IMR-90 (cell line): Measurements from ENCODE around the gene DBN1. TPM values are rescaled to one million over a fixed set of nuclear protein-coding genes. Genes with fewer than 3 reads are reported as not detected.

Source experiments
- ATAC-seq: fragments of 200-7000 bp; cut with Tn5 transposase; 2 replicates; pipeline ENCODE4 v1.9.1; 2020; ENCODE audit warnings: low read depth, mild to moderate bottlenecking, moderate library complexity
- BruUV-seq: library from RNA; stranded (reverse); fragments of 400-500 nt; replicated peaks from 2 replicates; lab custom pipeline; 2021; lab: Mats Ljungman, UMichigan
- CTCF ChIA-PET: fragments of 300-600 bp; formaldehyde crosslinking; extraction: SDS; loops from one replicate; lab custom pipeline; 2021; ENCODE audit warnings: antibody characterized with exemption; lab: Yijun Ruan, JAX
- POLR2A ChIA-PET: fragments of 300-600 bp; sonication (Branson Sonifier 250); formaldehyde crosslinking; loops from one replicate; lab custom pipeline; 2022; ENCODE audit warnings: antibody characterized with exemption; ENCODE audit not compliant: unreplicated experiment; lab: Charles Lee
- DNase-seq: peaks from one replicate; pipeline ENCODE4 v3.0.0; 2013
- H2AFZ ChIP-seq: replicated peaks from 2 replicates; pipeline ENCODE3; 2013; ENCODE audit warnings: low read length, mild to moderate bottlenecking; ENCODE audit not compliant: poor library complexity
- H2AK5ac ChIP-seq: 2 replicates; pipeline ENCODE4 v1.6.1; 2013; ENCODE audit warnings: low read depth, low read length, inconsistent platforms
- H2AK9ac ChIP-seq: replicated peaks from 2 replicates; pipeline ENCODE3; 2013; ENCODE audit warnings: mild to moderate bottlenecking, low read depth, low read length, moderate library complexity; ENCODE audit not compliant: poor library complexity
- H2BK120ac ChIP-seq: 2 replicates; pipeline ENCODE4 v1.6.1; 2013; ENCODE audit warnings: low read depth, low read length, inconsistent platforms
- H2BK15ac ChIP-seq: 3 replicates; pipeline ENCODE4 v1.6.1; 2013; ENCODE audit warnings: low read depth, low read length, inconsistent platforms
- H2BK20ac ChIP-seq: 2 replicates; pipeline ENCODE4 v1.6.1; 2013; ENCODE audit warnings: low read depth, mild to moderate bottlenecking, inconsistent platforms, low read length, moderate library complexity
- H2BK5ac ChIP-seq: 2 replicates; pipeline ENCODE4 v1.6.1; 2013; ENCODE audit warnings: mild to moderate bottlenecking, low read depth, low read length, inconsistent platforms; ENCODE audit not compliant: poor library complexity, severe bottlenecking
- H3K14ac ChIP-seq: replicated peaks from 2 replicates; pipeline ENCODE4 v1.6.1; 2013; ENCODE audit warnings: low read depth, low read length, inconsistent platforms
- H3K18ac ChIP-seq: 2 replicates; pipeline ENCODE4 v1.6.1; 2013; ENCODE audit warnings: low read depth, low read length, control low read depth
- H3K23ac ChIP-seq: 2 replicates; pipeline ENCODE4 v1.6.1; 2013; ENCODE audit warnings: low read depth, low read length, inconsistent platforms
- H3K27ac ChIP-seq: 2 replicates; pipeline ENCODE4 v1.5.1; 2013; ENCODE audit warnings: mild to moderate bottlenecking, control low read depth, low read length; ENCODE audit not compliant: insufficient read depth
- H3K27me3 ChIP-seq: 2 replicates; pipeline ENCODE4 v1.6.1; 2013; ENCODE audit warnings: low read length; ENCODE audit not compliant: control insufficient read depth, insufficient read depth
- H3K36me3 ChIP-seq: 2 replicates; pipeline ENCODE4 v1.6.1; 2013; ENCODE audit warnings: low read length, mixed read lengths; ENCODE audit not compliant: control insufficient read depth, insufficient read depth
- H3K4ac ChIP-seq: 2 replicates; pipeline ENCODE4 v1.6.1; 2013; ENCODE audit warnings: low read depth, low read length, inconsistent platforms
- H3K4me1 ChIP-seq: 2 replicates; pipeline ENCODE4 v1.6.1; 2013; ENCODE audit warnings: low read length, mixed read lengths; ENCODE audit not compliant: control insufficient read depth, insufficient read depth
- H3K4me2 ChIP-seq: 2 replicates; pipeline ENCODE4 v1.6.1; 2013; ENCODE audit warnings: low read depth, mild to moderate bottlenecking, control low read depth, low read length, moderate library complexity
- H3K4me3 ChIP-seq: 2 replicates; pipeline ENCODE4 v1.5.1; 2013; ENCODE audit warnings: low read depth, mild to moderate bottlenecking, control low read depth, low read length, moderate library complexity; ENCODE audit not compliant: insufficient read depth
- H3K56ac ChIP-seq: 2 replicates; pipeline ENCODE4 v1.6.1; 2013; ENCODE audit warnings: low read length, inconsistent platforms; ENCODE audit not compliant: insufficient read depth; ENCODE audit errors: extremely low read depth
- H3K79me1 ChIP-seq, 2 experiments: 2 replicates each; pipeline ENCODE4 v1.6.1; 2013; ENCODE audit warnings: low read length in 2 of 2, inconsistent platforms in 1 of 2, low read depth in 1 of 2
- H3K9ac ChIP-seq: 2 replicates; pipeline ENCODE4 v1.6.1; 2013; ENCODE audit warnings: low read depth, low read length, control low read depth
- H3K9me1 ChIP-seq: 2 replicates; pipeline ENCODE4 v1.6.1; 2013; ENCODE audit warnings: low read length, inconsistent platforms; ENCODE audit not compliant: insufficient read depth
- H3K9me3 ChIP-seq: 2 replicates; pipeline ENCODE4 v1.6.1; 2013; ENCODE audit warnings: low read length; ENCODE audit not compliant: control insufficient read depth, insufficient read depth
- H4K20me1 ChIP-seq: 2 replicates; pipeline ENCODE4 v1.6.1; 2013; ENCODE audit warnings: low read length, inconsistent platforms; ENCODE audit not compliant: insufficient read depth
- H4K5ac ChIP-seq: 2 replicates; pipeline ENCODE4 v1.6.1; 2013; ENCODE audit warnings: mild to moderate bottlenecking, low read depth, low read length, control low read depth
- H4K8ac ChIP-seq, 2 experiments: 2 replicates each; pipeline ENCODE4 v1.6.1; 2013; ENCODE audit warnings: low read depth in 2 of 2, low read length in 2 of 2, control low read depth in 1 of 2, inconsistent platforms in 1 of 2
- H4K91ac ChIP-seq: 2 replicates; pipeline ENCODE4 v1.6.1; 2013; ENCODE audit warnings: low read depth, low read length, inconsistent platforms; ENCODE audit not compliant: insufficient read depth
- BHLHE40 ChIP-seq: fragments of 150-350 bp; IDR thresholded peaks from 2 replicates; pipeline ENCODE4 v1.6.1; 2016; ENCODE audit warnings: mild to moderate bottlenecking, low read depth, low read length
- CEBPB ChIP-seq: IDR thresholded peaks from 2 replicates; pipeline ENCODE4 v1.6.1; 2012; ENCODE audit warnings: low read depth, low read length, improper control_type of control experiment
- CHD1 ChIP-seq: IDR thresholded peaks from 2 replicates; pipeline ENCODE4 v1.6.1; 2012; ENCODE audit warnings: low read depth, low read length, improper control_type of control experiment
- CTCF ChIP-seq: conservative IDR thresholded peaks from 2 replicates; pipeline ENCODE4 v1.5.1; 2012; ENCODE audit warnings: mild to moderate bottlenecking, low read depth, low read length, improper control_type of control experiment
- FOS ChIP-seq: fragments of 150-350 bp; IDR thresholded peaks from 2 replicates; pipeline ENCODE4 v1.6.1; 2016; ENCODE audit warnings: low read depth, low read length
- MAFK ChIP-seq: IDR thresholded peaks from 2 replicates; pipeline ENCODE4 v1.6.1; 2012; ENCODE audit warnings: low read depth, low read length, improper control_type of control experiment
- MAZ ChIP-seq: IDR thresholded peaks from 2 replicates; pipeline ENCODE4 v1.6.1; 2012; ENCODE audit warnings: low read depth, mild to moderate bottlenecking, low read length, improper control_type of control experiment, moderate library complexity, borderline replicate concordance
- MXI1 ChIP-seq: IDR thresholded peaks from 2 replicates; pipeline ENCODE4 v1.6.1; 2012; ENCODE audit warnings: low read depth, mild to moderate bottlenecking, low read length, moderate library complexity, borderline replicate concordance
- NFE2L2 ChIP-seq: fragments of 150-350 bp; IDR thresholded peaks from 2 replicates; pipeline ENCODE4 v1.6.1; 2016; ENCODE audit warnings: low read depth, mild to moderate bottlenecking, low read length
- POLR2A ChIP-seq: IDR thresholded peaks from 2 replicates; pipeline ENCODE4 v1.6.1; 2012; ENCODE audit warnings: mild to moderate bottlenecking, low read depth, low read length
- RAD21 ChIP-seq: IDR thresholded peaks from 2 replicates; pipeline ENCODE4 v1.6.1; 2012; ENCODE audit warnings: low read length, improper control_type of control experiment
- RCOR1 ChIP-seq: IDR thresholded peaks from 2 replicates; pipeline ENCODE4 v1.6.1; 2012; ENCODE audit warnings: mild to moderate bottlenecking, low read length, improper control_type of control experiment; ENCODE audit not compliant: insufficient replicate concordance
- RFX5 ChIP-seq: IDR thresholded peaks from 2 replicates; pipeline ENCODE4 v1.8.0; 2012; ENCODE audit warnings: low read depth, mild to moderate bottlenecking, low read length, moderate library complexity
- WGBS, 2 experiments: methylation state at CpG; one replicate each; pipeline versions ENCODE4 v1.1.5 to v1.1.7; 2013; ENCODE audit warnings: missing lambda C conversion rate in 2 of 2; ENCODE audit not compliant: insufficient read length in 1 of 2; ENCODE audit errors: extremely low coverage in 2 of 2; 5-methylcytosine and 5-hydroxymethylcytosine counted together
- dilution Hi-C: fragments of 300-500 bp; cut with HindIII; formaldehyde crosslinking; loops from one replicate; pipeline ENCODE4 v1.14.3; 2018; ENCODE audit warnings: low sequenced_read_pairs; ENCODE audit not compliant: unreplicated experiment
- in situ Hi-C: fragments of 300-500 bp; cut with MboI; formaldehyde crosslinking; loops from 3 replicates; pipeline ENCODE4 v1.14.3; 2019; ENCODE audit warnings: low sequenced_read_pairs, inconsistent platforms, mixed read lengths
- intact Hi-C: fragments of 100-400 bp; cut with micrococcal nuclease; formaldehyde crosslinking; loops from 2 replicates; pipeline ENCODE4 v1.10.0; 2022
- polyA plus RNA-seq, 3 experiments: library from polyadenylated mRNA; depleted of rRNA; stranded (reverse); fragments of >200 nt; gene quantifications; 2 replicates each; pipeline ENCODE4 v1.2.3, GENCODE V29; 2012; ENCODE audit warnings: low replicate concordance in 1 of 3
- total RNA-seq: library from RNA; depleted of rRNA; stranded (reverse); fragments of >200 nt; gene quantifications from 2 replicates; pipeline ENCODE4 v1.2.3, GENCODE V29; 2012
- TF ChIP-seq, protein P1 (sequence below): fragments of 150-350 bp; IDR thresholded peaks from 2 replicates; pipeline ENCODE4 v1.6.1; 2017; ENCODE audit warnings: mild to moderate bottlenecking, antibody characterized with exemption, low read length, low read depth
- TF ChIP-seq, protein P2 (sequence below): fragments of 150-350 bp; IDR thresholded peaks from 2 replicates; pipeline ENCODE4 v1.6.1; 2016; ENCODE audit warnings: low read depth, mild to moderate bottlenecking, low read length, moderate library complexity, borderline replicate concordance

DBN1 gene
- total and polyA plus RNA-seq, 2 of the 4 experiments (the other 2 are of a cell fraction), result 122 to 187 TPM

DNA sequence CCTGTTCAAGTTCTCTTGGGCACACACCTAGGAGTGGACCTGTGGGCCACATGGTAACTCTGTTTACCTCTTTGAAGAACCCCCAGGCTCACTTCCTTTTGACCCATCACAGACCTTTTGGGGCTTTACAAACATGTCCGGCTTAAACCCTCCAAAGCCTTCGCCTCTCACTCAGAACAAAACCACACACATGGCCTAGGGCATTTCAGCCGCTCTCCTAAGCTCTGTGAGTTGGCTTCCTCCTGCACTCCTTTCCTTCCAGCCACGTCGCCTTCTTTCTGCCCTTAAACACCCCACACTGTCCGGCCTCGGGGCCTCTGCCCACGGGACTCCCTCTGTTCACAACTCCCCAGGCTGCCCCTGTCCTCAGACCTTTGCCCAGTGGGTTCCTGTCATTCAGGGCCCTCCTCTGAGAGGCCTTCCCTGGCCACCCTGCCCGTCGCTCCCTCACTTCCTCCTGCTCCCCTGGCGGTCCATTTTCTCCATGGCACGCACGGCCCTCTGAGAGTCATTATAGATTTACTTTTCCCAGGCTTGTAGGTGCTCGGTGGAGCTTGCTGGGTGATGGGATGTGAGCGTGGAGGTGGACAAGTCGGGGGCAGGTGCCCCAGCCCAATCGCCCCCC, 34.3 kb upstream of the DBN1 start:
- dilution Hi-C loops, result no loop called here
- no peaks in the 10 kb centered on the region; the same call in 1 of the 2 replicates for H4K20me1 ChIP-seq

More for the DNA sequence above, 34.3 kb upstream of the DBN1 start:
- no peak overlapping the region for H2AFZ ChIP-seq
- H3K9me1 ChIP-seq, result no peaks in the 10 kb centered on the region
- intact Hi-C loops (no loop called here), in situ Hi-C loops (no loop called here)
- H3K23ac ChIP-seq, result no peak overlapping the region
- H3K9me3 ChIP-seq, result no peaks in the 10 kb centered on the region
- no peak overlapping the region for H3K18ac ChIP-seq
- H3K4me1 ChIP-seq, result no peaks in the 10 kb centered on the region
- peaks cover 32% of the 10 kb centered on the region for H3K36me3 ChIP-seq
- ChIA-PET POLR2A (no interaction called here), CTCF (interaction anchor here (0.7 kb wide), 1 partner anchor 339 kb away, joined by 3 read pairs; no protein-coding TSS in a partner anchor)
- H2BK5ac ChIP-seq, result no peak overlapping the region
- no peak overlapping the region for H2BK20ac ChIP-seq
- H2BK120ac ChIP-seq, result no peak overlapping the region
- no peak overlapping the region for H3K4me2 ChIP-seq
- no peak overlapping the region for H2BK15ac ChIP-seq
- TF ChIP-seq CHD1 (no peak), RFX5 (no peak), MXI1 (no peak), RAD21 (no peak), CTCF (no peak), MAZ (no peak), RCOR1 (no peak), NFE2L2 (no peak), BHLHE40 (no peak), POLR2A (no peak), CEBPB (no peak), MAFK (no peak), FOS (no peak)
- TF ChIP-seq, protein P1, sequence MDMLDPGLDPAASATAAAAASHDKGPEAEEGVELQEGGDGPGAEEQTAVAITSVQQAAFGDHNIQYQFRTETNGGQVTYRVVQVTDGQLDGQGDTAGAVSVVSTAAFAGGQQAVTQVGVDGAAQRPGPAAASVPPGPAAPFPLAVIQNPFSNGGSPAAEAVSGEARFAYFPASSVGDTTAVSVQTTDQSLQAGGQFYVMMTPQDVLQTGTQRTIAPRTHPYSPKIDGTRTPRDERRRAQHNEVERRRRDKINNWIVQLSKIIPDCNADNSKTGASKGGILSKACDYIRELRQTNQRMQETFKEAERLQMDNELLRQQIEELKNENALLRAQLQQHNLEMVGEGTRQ, result no peak
- TF ChIP-seq, protein P2, sequence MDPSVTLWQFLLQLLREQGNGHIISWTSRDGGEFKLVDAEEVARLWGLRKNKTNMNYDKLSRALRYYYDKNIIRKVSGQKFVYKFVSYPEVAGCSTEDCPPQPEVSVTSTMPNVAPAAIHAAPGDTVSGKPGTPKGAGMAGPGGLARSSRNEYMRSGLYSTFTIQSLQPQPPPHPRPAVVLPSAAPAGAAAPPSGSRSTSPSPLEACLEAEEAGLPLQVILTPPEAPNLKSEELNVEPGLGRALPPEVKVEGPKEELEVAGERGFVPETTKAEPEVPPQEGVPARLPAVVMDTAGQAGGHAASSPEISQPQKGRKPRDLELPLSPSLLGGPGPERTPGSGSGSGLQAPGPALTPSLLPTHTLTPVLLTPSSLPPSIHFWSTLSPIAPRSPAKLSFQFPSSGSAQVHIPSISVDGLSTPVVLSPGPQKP, result no peak
- no TSS peak for BruUV-seq
- ATAC-seq (no peak), DNase-seq (no peak)
- H2AK5ac ChIP-seq, result no peak overlapping the region
- no peak overlapping the region for H2AK9ac ChIP-seq
- H4K5ac ChIP-seq, result no peak overlapping the region
- H3K27ac ChIP-seq, result no peak overlapping the region
- H3K4me3 ChIP-seq, result no peak overlapping the region
- H3K79me1 ChIP-seq, result peaks cover 0 to 8% of the 10 kb centered on the region in 2 experiments; a peak in 1 of 4 replicates
- H3K56ac ChIP-seq, result no peak overlapping the region
- H3K9ac ChIP-seq, result no peak overlapping the region
- WGBS, 2 experiments, result 88% methylated on average over 6 of the region's 17 CpGs; no CpG with 5 or more reads in 1 of the 2 experiments
- H3K14ac ChIP-seq, result no peak overlapping the region
- H3K4ac ChIP-seq, result no peak overlapping the region
- no peak overlapping the region for H4K91ac ChIP-seq
- no peak overlapping the region for H4K8ac ChIP-seq
- H3K27me3 ChIP-seq, result no peaks in the 10 kb centered on the region
